GM10266 (cell line): ENCODE data around the gene GABRB3.

ENCODE experiments used
- DNase-seq: peaks from one replicate; pipeline ENCODE4 v3.0.0; 2012; ENCODE audit errors: extremely low spot score
- TF ChIP-seq, protein P1 (sequence below): IDR thresholded peaks from 2 replicates; pipeline ENCODE4 v1.5.1; 2012; ENCODE audit warnings: mild to moderate bottlenecking, low read depth; ENCODE audit not compliant: control insufficient read depth, insufficient read depth; ENCODE audit errors: missing control alignments

GABRB3 gene

DNA sequence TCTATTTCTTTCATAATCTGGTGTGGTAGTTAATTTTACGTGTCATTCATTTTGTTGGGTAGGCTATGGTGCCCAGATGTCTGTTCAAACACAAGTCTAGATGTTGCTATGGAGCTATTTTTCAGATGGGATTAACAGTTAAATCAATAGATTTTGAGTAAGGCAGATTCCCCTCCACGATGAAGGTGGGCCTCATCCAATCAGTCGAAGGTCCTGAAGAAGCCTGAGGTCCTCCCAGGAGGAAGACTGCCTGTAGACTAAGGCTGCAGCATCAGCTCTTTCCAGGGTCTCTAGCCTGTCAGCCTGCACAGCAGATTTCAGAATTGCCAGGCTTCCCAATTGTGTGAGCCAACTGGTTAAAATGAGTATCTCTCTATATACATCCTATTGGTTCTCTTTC is 92.9 kb downstream of the GABRB3 start:
- DNase-seq, result no peak
- TF ChIP-seq, protein P1, sequence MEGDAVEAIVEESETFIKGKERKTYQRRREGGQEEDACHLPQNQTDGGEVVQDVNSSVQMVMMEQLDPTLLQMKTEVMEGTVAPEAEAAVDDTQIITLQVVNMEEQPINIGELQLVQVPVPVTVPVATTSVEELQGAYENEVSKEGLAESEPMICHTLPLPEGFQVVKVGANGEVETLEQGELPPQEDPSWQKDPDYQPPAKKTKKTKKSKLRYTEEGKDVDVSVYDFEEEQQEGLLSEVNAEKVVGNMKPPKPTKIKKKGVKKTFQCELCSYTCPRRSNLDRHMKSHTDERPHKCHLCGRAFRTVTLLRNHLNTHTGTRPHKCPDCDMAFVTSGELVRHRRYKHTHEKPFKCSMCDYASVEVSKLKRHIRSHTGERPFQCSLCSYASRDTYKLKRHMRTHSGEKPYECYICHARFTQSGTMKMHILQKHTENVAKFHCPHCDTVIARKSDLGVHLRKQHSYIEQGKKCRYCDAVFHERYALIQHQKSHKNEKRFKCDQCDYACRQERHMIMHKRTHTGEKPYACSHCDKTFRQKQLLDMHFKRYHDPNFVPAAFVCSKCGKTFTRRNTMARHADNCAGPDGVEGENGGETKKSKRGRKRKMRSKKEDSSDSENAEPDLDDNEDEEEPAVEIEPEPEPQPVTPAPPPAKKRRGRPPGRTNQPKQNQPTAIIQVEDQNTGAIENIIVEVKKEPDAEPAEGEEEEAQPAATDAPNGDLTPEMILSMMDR, result no peak

DNA sequence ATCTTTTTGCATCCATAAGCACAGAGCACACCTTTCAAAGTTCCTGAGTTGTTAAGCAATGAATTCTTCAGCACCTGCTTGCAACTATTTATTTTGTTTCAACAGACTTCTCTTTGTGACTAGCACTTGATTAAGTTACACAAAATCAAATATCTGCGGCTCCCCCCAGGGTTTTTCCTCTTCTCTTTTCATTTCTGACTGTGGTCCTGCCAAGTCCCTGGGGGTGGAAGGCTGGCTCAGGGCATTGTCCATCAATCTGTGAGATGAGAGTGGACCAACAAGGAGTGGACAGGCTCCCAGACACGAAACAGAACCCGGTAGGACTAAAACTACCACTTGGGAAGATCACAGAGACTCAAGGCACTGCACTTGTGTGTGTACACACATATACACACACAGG is 96.8 kb downstream of the GABRB3 start:
- TF ChIP-seq, protein P1, result no peak
- no peak for DNase-seq

DNA sequence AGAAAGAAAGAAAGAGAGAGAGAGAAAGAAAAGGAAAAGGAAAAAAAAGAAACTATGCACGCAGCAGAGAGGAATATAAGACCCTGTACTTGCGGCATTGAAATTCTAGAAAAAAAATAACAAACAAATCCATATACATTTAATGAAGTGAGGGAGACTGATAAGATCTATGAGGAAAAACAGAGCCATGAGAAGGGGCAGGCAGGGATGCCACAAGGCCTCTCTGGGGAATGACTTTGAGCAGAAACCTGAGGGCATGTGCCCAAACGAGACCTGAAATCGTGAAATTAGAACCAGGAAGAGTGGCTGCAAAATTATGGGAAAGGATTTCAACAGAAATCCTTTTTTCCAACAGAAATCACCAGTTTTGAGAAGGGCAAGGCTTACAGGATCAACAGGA is 98.4 kb downstream of the GABRB3 start:
- DNase-seq, result no peak
- TF ChIP-seq, protein P1, result no peak

DNA sequence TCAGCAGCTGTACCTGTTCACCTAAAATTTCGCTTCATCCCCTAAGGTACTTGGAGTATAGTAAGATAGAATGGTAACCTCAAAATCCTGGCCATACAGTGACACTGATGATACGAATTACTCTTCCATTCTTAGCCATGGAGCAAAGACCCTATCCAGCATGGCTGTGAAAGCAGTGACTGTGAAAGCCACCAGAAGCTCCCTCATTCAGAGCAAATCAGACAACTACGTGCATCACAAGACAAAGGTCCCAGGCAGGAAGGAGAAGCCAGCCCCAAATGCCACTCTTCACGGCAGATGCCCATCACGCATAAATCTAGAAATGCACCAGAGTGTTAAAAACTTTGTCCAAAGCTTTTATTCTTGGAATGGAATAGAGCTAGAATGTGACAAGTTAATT is 99.4 kb downstream of the GABRB3 start:
- DNase-seq, result no peak
- TF ChIP-seq, protein P1, result no peak

DNA sequence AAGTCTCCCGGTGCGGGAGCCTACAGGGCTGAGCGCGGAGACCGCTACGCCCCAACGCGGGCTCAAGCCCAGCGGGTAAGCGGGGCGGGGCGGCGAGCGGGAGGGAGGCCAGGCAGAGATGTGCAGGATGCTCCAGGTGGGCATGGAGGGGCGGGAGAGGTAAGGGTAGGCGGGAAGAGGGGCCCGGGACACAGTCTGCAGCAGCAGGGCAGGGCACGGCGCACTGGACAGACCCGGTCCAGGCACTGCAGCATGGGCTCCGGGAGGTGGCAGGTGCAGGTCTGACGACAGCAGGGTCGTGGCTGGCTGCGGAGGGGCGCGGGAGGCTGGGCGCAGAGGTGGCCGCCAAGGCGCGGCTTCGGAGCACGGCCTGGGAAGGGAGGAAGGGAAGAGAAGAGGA is 102.8 kb downstream of the GABRB3 start:
- DNase-seq, result no peak
- TF ChIP-seq, protein P1, result no peak

DNA sequence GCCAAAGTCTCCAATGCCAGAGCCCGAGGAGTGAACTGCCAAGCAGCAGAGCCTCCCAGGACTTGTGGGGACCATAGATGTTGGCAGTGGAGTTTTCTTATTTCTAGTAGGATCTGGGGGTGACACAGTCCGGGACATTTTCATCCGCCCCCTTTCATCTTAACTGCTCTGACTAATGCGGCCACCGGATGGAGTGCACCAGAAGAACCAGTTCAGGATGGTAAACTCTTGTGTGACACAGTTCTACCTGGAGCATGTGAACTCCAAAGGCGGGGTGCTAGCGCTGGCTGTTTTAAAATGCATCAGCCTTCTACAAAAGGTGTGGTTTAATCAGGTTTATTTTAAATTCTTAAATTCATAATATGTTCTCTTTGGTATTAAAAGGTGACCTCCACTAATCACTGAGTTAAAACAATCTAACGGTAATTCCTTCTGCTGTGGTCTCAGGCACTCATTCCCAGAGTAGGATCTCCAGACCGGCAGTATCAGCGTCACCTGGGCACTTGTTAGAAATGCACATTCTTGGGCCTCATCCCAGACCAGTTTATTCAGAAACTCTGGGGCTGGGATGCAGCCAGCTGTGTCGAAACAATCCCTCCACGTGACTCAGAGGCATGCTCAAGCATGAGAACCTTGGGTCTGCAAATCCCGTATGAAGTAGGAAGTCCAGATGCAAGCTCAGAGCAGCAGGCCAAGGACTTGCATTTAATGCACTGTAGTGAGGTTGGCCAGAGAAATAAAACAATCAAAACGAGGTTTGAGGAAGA is 105.5 kb downstream of the GABRB3 start:
- TF ChIP-seq, protein P1, result no peak
- no peak for DNase-seq

DNA sequence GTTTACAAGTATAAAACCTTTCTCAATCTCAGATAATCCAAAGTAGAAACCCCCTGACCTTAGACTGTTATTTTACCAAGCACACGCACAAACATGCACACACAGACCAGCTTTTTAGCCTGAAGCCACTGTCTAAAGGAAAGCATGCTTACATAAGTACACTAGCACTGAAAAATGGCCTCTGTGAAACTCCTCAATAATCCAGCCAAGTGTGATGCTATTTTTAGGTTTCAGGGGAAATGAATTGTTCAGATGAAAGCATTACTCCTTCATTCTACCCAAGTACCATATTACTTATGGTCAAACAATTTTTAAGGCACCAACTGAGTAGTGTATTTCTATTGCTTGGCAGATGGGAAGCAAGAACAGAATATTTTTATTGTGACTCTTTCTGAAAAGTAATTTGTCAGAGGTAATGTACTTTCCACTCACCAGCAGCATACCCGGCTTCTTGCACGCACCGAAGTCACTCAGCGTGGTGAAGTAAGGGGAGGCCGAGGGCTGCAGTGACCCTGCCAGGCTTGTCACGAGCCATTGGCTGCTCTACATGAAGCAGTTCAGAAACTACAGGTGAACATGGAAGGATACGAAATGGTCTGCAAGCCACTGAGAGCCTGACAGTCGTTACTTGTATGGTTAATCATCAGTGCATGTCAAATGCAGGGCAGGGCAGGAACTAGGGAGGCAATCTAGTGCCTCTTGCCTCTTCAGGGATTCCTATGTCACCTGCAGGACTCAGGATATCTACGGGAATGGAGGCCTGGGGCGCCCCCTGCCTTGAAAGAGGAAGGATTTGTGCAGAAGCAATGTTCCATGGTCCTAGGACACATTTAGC is 106.7 kb downstream of the GABRB3 start:
- DNase-seq, result no peak
- TF ChIP-seq, protein P1, result no peak
